Natural killer cell (primary cell): ENCODE data around the gene PRR23E. TPM values are rescaled to one million over a fixed set of nuclear protein-coding genes. Genes with fewer than 3 reads are reported as not detected.

ENCODE experiments used
- ATAC-seq, 3 donors: fragments of 150-1000 bp in 2 of 3; fragments of 200-7000 bp in 1 of 3; cut with Tn5 transposase; 1 replicate in 1 of 3; 2 replicates in 2 of 3; pipeline ENCODE4 v1.10.0; 2021; ENCODE audit warnings: mild to moderate bottlenecking in 2 of 3, moderate library complexity in 2 of 3
- DNase-seq, 2 donors: peaks; one replicate each; pipeline versions ENCODE4 v3.0.0 to v3.0.0-alpha.2; 2013 to 2021; ENCODE audit warnings: mixed read lengths in 1 of 2
- H3K27ac ChIP-seq: one replicate; pipeline ENCODE4 v1.5.1; 2013; ENCODE audit warnings: mild to moderate bottlenecking, low read length
- H3K27me3 ChIP-seq: one replicate; pipeline ENCODE4 v1.6.1; 2013; ENCODE audit warnings: low read length; ENCODE audit not compliant: control insufficient read depth, insufficient read depth
- H3K36me3 ChIP-seq: one replicate; pipeline ENCODE4 v1.6.1; 2013; ENCODE audit warnings: low read length; ENCODE audit not compliant: control insufficient read depth, insufficient read depth
- H3K4me1 ChIP-seq: one replicate; pipeline ENCODE4 v1.6.1; 2013; ENCODE audit warnings: low read length; ENCODE audit not compliant: control insufficient read depth, insufficient read depth
- H3K4me3 ChIP-seq: one replicate; pipeline ENCODE4 v1.5.1; 2013; ENCODE audit warnings: low read length
- H3K9me3 ChIP-seq: one replicate; pipeline ENCODE4 v1.6.1; 2013; ENCODE audit warnings: low read length; ENCODE audit not compliant: control insufficient read depth, insufficient read depth
- H3K27ac Mint-ChIP-seq, 2 donors: one replicate each; pipeline ENCODE4 v1.8.0; 2022; ENCODE audit warnings: mild to moderate bottlenecking in 2 of 2, mixed read lengths in 2 of 2, moderate library complexity in 1 of 2
- H3K27me3 Mint-ChIP-seq, 2 donors: one replicate each; pipeline ENCODE4 v1.8.0; 2022; ENCODE audit warnings: low read depth in 2 of 2, mixed read lengths in 2 of 2
- H3K36me3 Mint-ChIP-seq: one replicate; pipeline ENCODE4 v1.8.0; 2022; ENCODE audit warnings: mixed read lengths
- H3K4me1 Mint-ChIP-seq, 2 donors: one replicate each; pipeline ENCODE4 v1.8.0; 2022; ENCODE audit warnings: mixed read lengths in 2 of 2
- H3K4me3 Mint-ChIP-seq: one replicate; pipeline ENCODE4 v1.8.0; 2022; ENCODE audit warnings: mild to moderate bottlenecking, moderate library complexity, mixed read lengths
- H3K9me3 Mint-ChIP-seq, 2 donors: one replicate each; pipeline ENCODE4 v1.8.0; 2022; ENCODE audit warnings: mixed read lengths in 2 of 2
- WGBS: methylation state at CpG from one replicate; pipeline ENCODE4 v1.1.7; 2013; ENCODE audit warnings: missing lambda C conversion rate; ENCODE audit not compliant: insufficient coverage; 5-methylcytosine and 5-hydroxymethylcytosine counted together
- intact Hi-C: fragments of 100-400 bp; cut with micrococcal nuclease; formaldehyde crosslinking; loops from one replicate; pipeline ENCODE4 v1.14.2; 2022
- total RNA-seq, 4 donors: library from RNA; stranded (reverse); fragments of 120-200 nt in 1 of 4; gene quantifications; one replicate each; pipeline versions ENCODE4 v1.2.3 to v1.2.4, GENCODE V29; 2013 to 2022
- TF ChIP-seq, protein P1 (sequence below): fragments of 200-600 bp; IDR thresholded peaks from one replicate; pipeline ENCODE4 v1.8.0; 2022; ENCODE audit warnings: antibody characterized with exemption

Gene PRR23E
- total RNA-seq, 3 donors from 2014 or later (not counting 1 experiment from before 2014, with no cell fraction given), result not detected

- DNase-seq, result no peak
- Histone ChIP-seq H3K4me1 (no peaks in the 10 kb centered on the region), H3K27ac (no peak overlapping the region), H3K9me3 (peaks cover 8% of the 10 kb centered on the region), H3K27me3 (peaks cover 5% of the 10 kb centered on the region), H3K4me3 (no peak overlapping the region), H3K36me3 (no peaks in the 10 kb centered on the region)
- H3K4me1 Mint-ChIP-seq, result no peaks in the 10 kb centered on the region
- WGBS, result 84% methylated on average over 15 of the region's 15 CpGs
- intact Hi-C loops, result no loop called here
- H3K27me3 Mint-ChIP-seq, result peaks cover 15 to 23% of the 10 kb centered on the region in 2 donors
- H3K4me3 Mint-ChIP-seq, result no peak overlapping the region
- TF ChIP-seq, protein P1, sequence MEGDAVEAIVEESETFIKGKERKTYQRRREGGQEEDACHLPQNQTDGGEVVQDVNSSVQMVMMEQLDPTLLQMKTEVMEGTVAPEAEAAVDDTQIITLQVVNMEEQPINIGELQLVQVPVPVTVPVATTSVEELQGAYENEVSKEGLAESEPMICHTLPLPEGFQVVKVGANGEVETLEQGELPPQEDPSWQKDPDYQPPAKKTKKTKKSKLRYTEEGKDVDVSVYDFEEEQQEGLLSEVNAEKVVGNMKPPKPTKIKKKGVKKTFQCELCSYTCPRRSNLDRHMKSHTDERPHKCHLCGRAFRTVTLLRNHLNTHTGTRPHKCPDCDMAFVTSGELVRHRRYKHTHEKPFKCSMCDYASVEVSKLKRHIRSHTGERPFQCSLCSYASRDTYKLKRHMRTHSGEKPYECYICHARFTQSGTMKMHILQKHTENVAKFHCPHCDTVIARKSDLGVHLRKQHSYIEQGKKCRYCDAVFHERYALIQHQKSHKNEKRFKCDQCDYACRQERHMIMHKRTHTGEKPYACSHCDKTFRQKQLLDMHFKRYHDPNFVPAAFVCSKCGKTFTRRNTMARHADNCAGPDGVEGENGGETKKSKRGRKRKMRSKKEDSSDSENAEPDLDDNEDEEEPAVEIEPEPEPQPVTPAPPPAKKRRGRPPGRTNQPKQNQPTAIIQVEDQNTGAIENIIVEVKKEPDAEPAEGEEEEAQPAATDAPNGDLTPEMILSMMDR, result no peak
- no peak for ATAC-seq
- H3K36me3 Mint-ChIP-seq, result no peaks in the 10 kb centered on the region
- no peaks in the 10 kb centered on the region for H3K9me3 Mint-ChIP-seq
- H3K27ac Mint-ChIP-seq, result no peak overlapping the region
These were observed 3.8 kb downstream of the PRR23E start for GRCh38 chr3:127196466-127197299.

DNA sequence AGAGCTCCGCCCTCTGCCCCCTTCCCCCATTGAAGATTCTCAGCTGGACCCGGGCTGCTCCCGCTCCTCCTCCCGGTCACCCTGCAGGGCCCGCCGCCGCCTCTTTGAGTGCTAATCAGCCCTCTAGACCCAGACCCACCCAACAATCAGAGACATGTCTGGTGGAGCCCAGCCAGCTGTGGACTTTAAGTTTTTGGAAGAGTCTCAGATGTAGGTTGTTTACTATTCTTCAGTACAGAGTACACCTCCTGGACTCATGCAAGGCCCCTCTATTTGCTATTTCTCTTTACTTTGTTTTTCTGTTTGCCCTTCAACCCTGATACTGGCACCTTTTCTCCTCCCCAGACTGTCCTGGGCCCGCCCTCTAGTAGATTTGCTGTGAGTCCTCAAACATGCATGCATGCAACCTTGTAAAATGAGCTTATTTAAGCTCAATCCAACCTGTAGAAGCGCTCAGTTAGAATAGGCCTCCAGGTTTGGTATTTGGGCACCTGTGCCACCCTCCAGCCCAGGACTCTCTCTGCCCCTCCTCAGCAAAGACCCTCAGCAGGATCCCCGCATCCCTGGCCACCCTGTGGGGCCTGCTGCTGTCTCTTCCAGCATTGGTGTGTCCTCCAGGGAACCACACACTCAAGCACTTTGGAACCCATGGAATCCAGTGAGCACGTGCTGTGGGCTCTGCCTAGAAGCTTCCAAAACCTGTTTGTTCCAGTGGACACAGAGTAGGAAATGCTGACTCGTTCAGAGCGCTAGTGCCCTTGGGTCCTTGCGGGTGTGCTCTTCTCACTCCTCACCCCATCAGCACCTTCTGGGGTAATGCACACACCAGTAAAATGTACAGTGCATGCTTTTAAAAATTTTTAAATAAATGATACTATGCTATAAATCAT lies 4.6 kb downstream of the PRR23E start:
- no peak overlapping the region for H3K27ac ChIP-seq
- TF ChIP-seq, protein P1, result no peak
- Mint-ChIP-seq H3K27me3 (peaks cover 11 to 23% of the 10 kb centered on the region in 2 donors), H3K27ac (no peak overlapping the region), H3K36me3 (no peaks in the 10 kb centered on the region), H3K9me3 (no peaks in the 10 kb centered on the region), H3K4me1 (no peaks in the 10 kb centered on the region), H3K4me3 (no peak overlapping the region)
- no peak for ATAC-seq
- no peaks in the 10 kb centered on the region for H3K4me1 ChIP-seq
- H3K9me3 ChIP-seq, result peaks cover 7% of the 10 kb centered on the region
- no peak for DNase-seq
- no peaks in the 10 kb centered on the region for H3K36me3 ChIP-seq
- intact Hi-C loops, result no loop called here
- no peaks in the 10 kb centered on the region for H3K27me3 ChIP-seq
- H3K4me3 ChIP-seq, result no peak overlapping the region
- 67% methylated on average over 14 of the region's 14 CpGs for WGBS

DNA sequence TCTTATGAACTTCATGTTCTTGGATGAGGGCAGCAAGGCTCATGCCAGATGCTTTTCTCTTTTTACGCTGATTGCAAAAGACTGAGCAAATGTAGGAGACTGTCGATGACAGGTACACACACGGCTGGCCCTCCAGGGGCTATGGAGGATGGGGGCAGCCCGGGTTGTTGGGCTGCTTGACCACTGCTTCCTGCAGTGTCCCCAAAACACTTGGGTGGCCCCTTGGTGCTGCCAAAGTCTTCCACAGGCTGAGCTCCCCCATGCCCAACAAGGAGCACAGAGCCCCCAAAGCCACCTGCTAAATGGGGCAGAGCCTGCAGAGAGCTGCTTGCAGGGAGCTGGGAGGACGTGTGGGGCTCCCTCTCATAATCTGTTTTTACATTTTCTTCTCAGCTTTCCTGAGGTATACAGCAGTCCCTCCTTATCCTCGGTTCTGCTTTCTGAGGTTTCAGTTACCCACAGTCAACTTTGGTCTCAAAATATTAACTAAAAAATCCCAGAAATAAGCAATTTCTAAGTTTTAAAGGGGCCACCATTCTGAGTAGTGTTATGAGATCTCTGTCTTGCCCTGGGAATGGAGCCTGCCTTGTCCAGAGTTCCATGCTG lies 7.3 kb downstream of the PRR23E start:
- WGBS, result 76% methylated on average over 6 of the region's 6 CpGs
- TF ChIP-seq, protein P1, result no peak
- no peak for ATAC-seq

More for the DNA sequence above, 7.3 kb downstream of the PRR23E start:
- Mint-ChIP-seq H3K9me3 (no peaks in the 10 kb centered on the region), H3K4me3 (no peak overlapping the region), H3K4me1 (no peaks in the 10 kb centered on the region), H3K36me3 (no peaks in the 10 kb centered on the region), H3K27me3 (peaks cover 10 to 19% of the 10 kb centered on the region in 2 donors), H3K27ac (no peak overlapping the region)
- Histone ChIP-seq H3K4me1 (no peaks in the 10 kb centered on the region), H3K27me3 (no peaks in the 10 kb centered on the region), H3K4me3 (no peak overlapping the region), H3K27ac (no peak overlapping the region), H3K9me3 (no peaks in the 10 kb centered on the region), H3K36me3 (no peaks in the 10 kb centered on the region)
- DNase-seq, result no peak
- intact Hi-C loops, result no loop called here
